Transverse colon (tissue), 4 donors: Measurements from ENCODE around the gene TECPR1. TPM values are rescaled to one million over a fixed set of nuclear protein-coding genes. Genes with fewer than 3 reads are reported as not detected.

ENCODE experiments used
- DNase-seq: peaks from one replicate; pipeline ENCODE4 v3.0.0-alpha.2; 2019
- H3K27ac ChIP-seq, 4 donors: fragments of 200-600 bp; sonication (generic); 2 replicates each; pipeline ENCODE4 v1.5.1; 2016 to 2018; ENCODE audit warnings: inconsistent platforms in 4 of 4
- H3K27me3 ChIP-seq: fragments of 200-600 bp; sonication (generic); 2 replicates; pipeline ENCODE4 v1.5.1; 2017; ENCODE audit warnings: inconsistent platforms
- H3K36me3 ChIP-seq, 4 donors: fragments of 200-600 bp; sonication (generic); 2 replicates each; pipeline ENCODE4 v1.5.1; 2017 to 2019; ENCODE audit warnings: inconsistent platforms in 4 of 4
- H3K4me1 ChIP-seq, 4 donors: fragments of 200-600 bp; sonication (generic); 2 replicates each; pipeline ENCODE4 v1.5.1; 2017 to 2020; ENCODE audit warnings: inconsistent platforms in 4 of 4
- H3K4me3 ChIP-seq, 4 donors: fragments of 200-600 bp; sonication (generic); 1 replicate in 1 of 4; 2 replicates in 3 of 4; pipeline versions ENCODE4 v1.5.1 to v1.6.1; 2017 to 2019; ENCODE audit warnings: inconsistent platforms in 4 of 4
- H3K9me3 ChIP-seq, 2 donors: fragments of 200-600 bp; sonication (generic); 2 replicates each; pipeline ENCODE4 v1.5.1; 2017 to 2019; ENCODE audit warnings: inconsistent platforms in 2 of 2
- EP300 ChIP-seq: sonication (generic); formaldehyde crosslinking; IDR thresholded peaks from one replicate; pipeline ENCODE4 v1.6.1; 2017; ENCODE audit warnings: antibody characterized with exemption, low read depth
- POLR2A ChIP-seq: fragments of 450-650 bp; IDR thresholded peaks from one replicate; pipeline ENCODE4 v1.6.1; 2016; ENCODE audit warnings: antibody characterized with exemption, mild to moderate bottlenecking, moderate library complexity
- POLR2AphosphoS5 ChIP-seq, 3 donors: sonication (generic); formaldehyde crosslinking; IDR thresholded peaks; one replicate each; pipeline ENCODE4 v1.6.1; 2016; ENCODE audit warnings: antibody characterized with exemption in 3 of 3
- WGBS, 2 donors: methylation state at CpG; one replicate each; pipeline ENCODE4 v1.1.5; 2018; ENCODE audit warnings: low coverage in 1 of 2; 5-methylcytosine and 5-hydroxymethylcytosine counted together
- in situ Hi-C, 4 donors: fragments of 200-750 bp; cut with MboI; loops; one replicate each; pipeline versions ENCODE4 v1.15.0 to v1.15.1; 2017; ENCODE audit warnings: low sequenced_read_pairs in 3 of 4, low pct_ligation_motif_present in 1 of 4, low pct_unique_long_range_greater_than_20kb in 1 of 4
- intact Hi-C: fragments of 100-400 bp; cut with DNase I; formaldehyde crosslinking; loops from one replicate; pipeline ENCODE4 v1.15.1; 2023; ENCODE audit warnings: low total_unique reads
- total RNA-seq, 4 donors: library from RNA; depleted of rRNA; stranded (reverse); fragments of >200 nt; gene quantifications; one replicate each; pipeline ENCODE4 v1.1.0, GENCODE V29; 2016
- TF ChIP-seq, protein P1 (sequence below), 5 experiments: fragments of 200-600 bp in 3 of 5; fragments of 450-650 bp in 2 of 5; sonication (generic) in 3 of 5; IDR thresholded peaks; 1 replicate in 2 of 5; 2 replicates in 3 of 5; pipeline ENCODE4 v1.5.1; 2016 to 2017; ENCODE audit warnings: antibody characterized with exemption in 5 of 5, inconsistent platforms in 3 of 5, mild to moderate bottlenecking in 2 of 5, moderate library complexity in 1 of 5

TECPR1 gene
- total RNA-seq, 4 donors from 2014 or later = 23.1 to 43.0 (median 28.8) TPM

- 88% methylated on average over 13 of the region's 13 CpGs; no CpG with 5 or more reads in 1 of the 2 donors for WGBS, 2 donors
- Histone ChIP-seq H3K27me3 (no peaks in the 10 kb centered on the region), H3K4me3 (no peak overlapping the region), H3K36me3 (peaks cover 0 to 28% (median 10%) of the 10 kb centered on the region in 4 donors), H3K9me3 (no peaks in the 10 kb centered on the region), H3K27ac (no peak overlapping the region), H3K4me1 (peaks cover 0 to 14% (median 2%) of the 10 kb centered on the region in 4 donors)
- intact Hi-C loops = no loop called here
- DNase-seq = no peak
- TF ChIP-seq EP300 (no peak), POLR2AphosphoS5 (IDR thresholded peaks at IDR 0.05) (no peak), POLR2A (no peak)
- TF ChIP-seq, protein P1, sequence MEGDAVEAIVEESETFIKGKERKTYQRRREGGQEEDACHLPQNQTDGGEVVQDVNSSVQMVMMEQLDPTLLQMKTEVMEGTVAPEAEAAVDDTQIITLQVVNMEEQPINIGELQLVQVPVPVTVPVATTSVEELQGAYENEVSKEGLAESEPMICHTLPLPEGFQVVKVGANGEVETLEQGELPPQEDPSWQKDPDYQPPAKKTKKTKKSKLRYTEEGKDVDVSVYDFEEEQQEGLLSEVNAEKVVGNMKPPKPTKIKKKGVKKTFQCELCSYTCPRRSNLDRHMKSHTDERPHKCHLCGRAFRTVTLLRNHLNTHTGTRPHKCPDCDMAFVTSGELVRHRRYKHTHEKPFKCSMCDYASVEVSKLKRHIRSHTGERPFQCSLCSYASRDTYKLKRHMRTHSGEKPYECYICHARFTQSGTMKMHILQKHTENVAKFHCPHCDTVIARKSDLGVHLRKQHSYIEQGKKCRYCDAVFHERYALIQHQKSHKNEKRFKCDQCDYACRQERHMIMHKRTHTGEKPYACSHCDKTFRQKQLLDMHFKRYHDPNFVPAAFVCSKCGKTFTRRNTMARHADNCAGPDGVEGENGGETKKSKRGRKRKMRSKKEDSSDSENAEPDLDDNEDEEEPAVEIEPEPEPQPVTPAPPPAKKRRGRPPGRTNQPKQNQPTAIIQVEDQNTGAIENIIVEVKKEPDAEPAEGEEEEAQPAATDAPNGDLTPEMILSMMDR (IDR thresholded peaks at IDR 0.05) = no peak
- in situ Hi-C loops = loop anchor here in 3 of 4 donors (10.0 to 25.0 kb wide), 2 partner anchors 111 to 119 kb away; partner anchors contain the start of gene BAIAP2L1 (in 3 of the 3)
Observed at GRCh38 chr7:98293746-98294145, 41.7 kb upstream of the TECPR1 start.

DNA sequence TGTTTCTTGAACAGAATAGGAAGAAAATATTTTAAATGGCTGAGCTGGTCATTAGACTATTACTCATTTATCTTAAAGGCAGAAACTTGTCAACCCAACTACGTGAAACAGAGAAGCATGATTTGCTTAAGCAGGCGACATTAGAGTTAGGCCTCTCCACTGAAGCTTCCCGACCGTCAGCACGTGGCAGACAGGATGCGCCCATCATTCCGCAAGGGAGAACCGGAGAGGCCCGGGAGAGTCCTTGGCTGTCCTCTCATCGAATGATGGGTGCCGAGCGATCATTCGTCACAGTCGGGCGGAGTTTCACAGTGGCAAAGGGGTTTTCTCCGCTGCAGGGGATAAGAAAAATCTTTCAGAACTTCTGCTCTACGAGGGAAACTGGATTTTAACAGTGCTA, 41.2 kb upstream of the TECPR1 start:
- in situ Hi-C loops (loop anchor here in 3 of 4 donors (10.0 to 25.0 kb wide), 2 partner anchors 112 to 119 kb away; partner anchors contain the start of gene BAIAP2L1 (in 3 of the 3)), intact Hi-C loops (no loop called here)
- Histone ChIP-seq H3K4me1 (peaks cover 1 to 18% (median 2%) of the 10 kb centered on the region in 4 donors), H3K27ac (no peak overlapping the region), H3K27me3 (no peaks in the 10 kb centered on the region), H3K9me3 (no peaks in the 10 kb centered on the region), H3K36me3 (peaks cover 0 to 28% (median 10%) of the 10 kb centered on the region in 4 donors), H3K4me3 (no peak overlapping the region)
- no peak for DNase-seq
- 82 to 86% methylated on average over 8 to 17 of the region's 17 CpGs for WGBS, 2 donors
- TF ChIP-seq POLR2AphosphoS5 (IDR thresholded peaks at IDR 0.05) (no peak), POLR2A (no peak), EP300 (no peak)
- TF ChIP-seq, protein P1 (IDR thresholded peaks at IDR 0.05) = no peak

DNA sequence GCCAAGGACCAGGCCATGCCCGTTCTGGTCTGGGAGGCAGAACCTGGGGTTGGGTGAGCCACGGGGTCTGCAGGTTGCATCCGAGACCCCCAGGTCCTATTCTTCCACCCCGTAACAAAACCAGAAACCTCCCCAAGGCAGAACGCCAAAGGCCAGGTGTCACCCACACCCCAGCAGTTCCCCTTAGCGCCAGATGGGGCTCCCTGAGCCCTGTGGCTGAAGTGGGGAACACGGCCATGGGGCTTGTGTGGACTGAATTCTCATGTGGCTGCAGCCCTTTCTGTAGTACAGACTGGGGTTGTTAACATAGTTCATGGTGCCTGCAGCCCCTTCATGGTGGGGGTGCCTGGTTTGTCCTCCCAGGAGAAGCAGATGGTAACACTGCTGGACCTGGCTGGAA, 39.7 kb upstream of the TECPR1 start:
- H3K4me3 ChIP-seq = no peak overlapping the region
- in situ Hi-C loops = loop anchor here in 3 of 4 donors (10.0 to 25.0 kb wide), 2 partner anchors 113 to 121 kb away; partner anchors contain the start of gene BAIAP2L1 (in 3 of the 3)
- intact Hi-C loops = no loop called here
- WGBS, 2 donors = 80% methylated on average over 7 of the region's 7 CpGs; no CpG with 5 or more reads in 1 of the 2 donors
- peaks cover 0 to 28% (median 10%) of the 10 kb centered on the region in 4 donors for H3K36me3 ChIP-seq
- no peak overlapping the region for H3K27ac ChIP-seq
- DNase-seq = no peak
- H3K9me3 ChIP-seq = no peaks in the 10 kb centered on the region
- TF ChIP-seq POLR2AphosphoS5 (IDR thresholded peaks at IDR 0.05) = no peak
- TF ChIP-seq, protein P1 (IDR thresholded peaks at IDR 0.05) = no peak
- no peak for TF ChIP-seq POLR2A
- TF ChIP-seq EP300 = no peak
- H3K27me3 ChIP-seq = no peaks in the 10 kb centered on the region
- H3K4me1 ChIP-seq = peaks cover 15 to 33% (median 16%) of the 10 kb centered on the region in 4 donors

DNA sequence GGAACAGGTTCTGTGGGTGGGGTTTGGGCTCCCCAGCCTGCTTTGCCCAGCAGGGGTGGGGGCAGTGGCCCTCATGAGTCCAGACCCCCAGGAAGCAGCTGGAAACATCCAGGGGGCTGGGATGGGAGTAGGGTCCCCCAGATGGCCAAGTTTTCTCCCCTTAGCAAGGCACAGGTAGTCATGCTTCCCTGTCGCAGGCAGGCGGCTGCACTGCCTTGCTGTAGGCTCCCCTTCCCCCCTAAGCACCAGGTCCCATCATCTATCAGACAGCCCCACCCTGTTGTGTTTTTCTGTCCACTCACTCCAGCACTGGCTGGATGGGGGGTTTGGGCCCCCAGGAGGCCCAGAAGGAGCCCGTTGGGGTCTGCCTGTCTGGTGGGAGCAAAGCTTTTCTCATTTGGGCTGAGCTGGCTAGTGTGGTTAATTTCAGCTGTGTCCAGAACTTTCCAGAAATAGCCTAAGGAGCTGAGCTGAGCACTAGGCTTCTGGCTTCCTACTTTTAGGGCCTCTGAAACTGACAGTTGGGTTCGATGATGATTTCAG, 37.4 kb upstream of the TECPR1 start:
- in situ Hi-C loops = loop anchor here in 2 of 4 donors (25.0 kb wide), 1 partner anchor 123 kb away; the partner anchor contains the start of gene BAIAP2L1 (in 2 of the 2)
- intact Hi-C loops = no loop called here
- Histone ChIP-seq H3K4me3 (no peak overlapping the region), H3K27ac (no peak overlapping the region), H3K27me3 (no peaks in the 10 kb centered on the region), H3K36me3 (peaks cover 0 to 27% (median 10%) of the 10 kb centered on the region in 4 donors), H3K4me1 (peaks cover 38 to 51% (median 40%) of the 10 kb centered on the region in 4 donors), H3K9me3 (no peaks in the 10 kb centered on the region)
- no peak for DNase-seq
- WGBS, 2 donors = 85% methylated on average over 4 of the region's 4 CpGs; no CpG with 5 or more reads in 1 of the 2 donors
- TF ChIP-seq POLR2A (no peak), EP300 (no peak), POLR2AphosphoS5 (IDR thresholded peaks at IDR 0.05) (no peak)
- TF ChIP-seq, protein P1 (IDR thresholded peaks at IDR 0.05) = no peak
